Suppressor macrophage treated with lipopolysaccharide for 1 hour (primary cell): ENCODE data around the gene FKBP4.

Source experiments
- DNase-seq, 3 donors: peaks; one replicate each; pipeline ENCODE4 v3.0.0-alpha.2; 2020 to 2022

The FKBP4 gene

DNA sequence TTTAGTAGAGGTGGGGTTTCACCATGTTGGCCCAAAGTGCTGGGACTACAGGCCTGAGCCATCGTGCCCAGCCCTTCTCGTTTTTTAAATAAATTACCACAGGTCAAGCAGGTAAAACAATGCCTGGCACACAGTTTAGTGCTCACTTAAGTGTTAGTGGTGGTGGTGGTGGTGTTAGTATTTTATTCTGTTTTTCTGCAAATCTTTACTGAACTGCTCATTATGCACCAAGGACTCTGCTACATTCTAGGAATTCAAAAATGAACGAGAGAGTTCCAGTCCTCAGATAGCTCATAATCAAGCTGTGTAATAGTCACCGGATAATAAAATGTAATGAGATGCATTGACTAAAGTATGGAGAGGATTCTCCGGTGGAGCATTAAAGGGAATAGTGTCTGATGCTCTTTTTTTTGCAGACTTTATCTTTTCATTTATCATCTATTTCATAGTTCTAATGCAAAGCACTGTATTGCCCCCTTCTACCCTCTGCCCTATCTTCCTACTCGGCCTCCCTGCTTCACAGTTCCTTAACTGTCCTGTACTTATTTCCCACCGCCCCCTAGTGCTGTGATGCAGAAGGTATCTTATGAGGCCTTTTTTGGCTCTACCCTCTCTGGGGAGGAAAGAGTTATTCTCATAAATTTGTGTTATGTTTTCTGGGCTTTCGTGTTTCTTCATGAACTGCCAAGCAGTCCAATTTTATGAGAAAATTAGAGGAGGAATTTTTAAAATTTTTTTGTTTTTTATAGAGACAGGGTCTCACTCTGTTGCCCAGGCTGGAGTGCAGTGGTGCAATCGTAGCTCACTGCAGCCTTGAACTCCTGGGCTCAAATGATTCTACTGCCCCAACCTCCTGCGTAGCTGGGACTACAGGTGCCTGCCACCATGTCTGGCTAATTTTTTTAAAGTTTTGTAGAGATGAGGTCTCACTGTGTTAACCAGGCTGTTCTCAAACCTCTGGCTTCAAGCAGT lies 18.7 kb downstream of the FKBP4 start:
- DNase-seq = peak; percentile 75 to 80 (median 79)

DNA sequence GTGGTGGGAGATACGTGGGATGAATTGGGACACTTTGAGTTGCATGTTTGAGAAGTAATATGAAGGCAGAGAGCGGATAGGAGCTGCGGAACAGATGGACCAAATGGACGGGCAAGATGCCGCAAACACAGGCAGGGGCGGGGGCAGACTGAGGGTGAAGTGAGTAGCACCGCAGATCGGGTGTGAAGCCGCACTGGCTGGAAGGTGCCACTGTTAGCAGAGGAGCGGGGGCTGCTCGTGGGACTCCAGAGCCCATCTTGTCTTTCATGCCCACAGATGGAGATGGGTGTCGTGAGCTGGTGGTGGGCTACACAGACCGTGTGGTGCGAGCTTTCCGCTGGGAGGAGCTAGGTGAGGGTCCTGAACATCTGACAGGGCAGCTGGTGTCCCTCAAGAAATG lies 25.0 kb downstream of the FKBP4 start:
- no peak for DNase-seq

DNA sequence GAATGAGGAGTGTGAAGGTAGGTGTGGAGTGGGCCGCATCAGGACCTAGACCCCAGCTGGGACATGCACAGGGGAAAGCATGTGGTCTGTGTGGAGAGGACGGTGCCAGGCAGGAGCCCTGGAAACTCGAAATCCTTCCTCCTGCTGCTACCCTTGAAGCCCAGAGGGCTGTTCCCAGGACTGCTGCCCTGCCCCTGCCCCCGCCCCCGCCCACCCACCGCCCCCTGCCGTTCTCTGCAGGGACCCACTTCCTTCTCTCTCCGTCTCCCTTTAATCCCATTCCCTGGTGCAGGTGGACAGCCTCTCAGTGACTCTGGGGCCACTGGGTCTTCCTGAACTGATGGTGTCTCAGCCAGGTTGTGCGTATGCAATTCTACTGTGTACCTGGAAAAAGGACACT lies 25.7 kb downstream of the FKBP4 start:
- DNase-seq = no peak

DNA sequence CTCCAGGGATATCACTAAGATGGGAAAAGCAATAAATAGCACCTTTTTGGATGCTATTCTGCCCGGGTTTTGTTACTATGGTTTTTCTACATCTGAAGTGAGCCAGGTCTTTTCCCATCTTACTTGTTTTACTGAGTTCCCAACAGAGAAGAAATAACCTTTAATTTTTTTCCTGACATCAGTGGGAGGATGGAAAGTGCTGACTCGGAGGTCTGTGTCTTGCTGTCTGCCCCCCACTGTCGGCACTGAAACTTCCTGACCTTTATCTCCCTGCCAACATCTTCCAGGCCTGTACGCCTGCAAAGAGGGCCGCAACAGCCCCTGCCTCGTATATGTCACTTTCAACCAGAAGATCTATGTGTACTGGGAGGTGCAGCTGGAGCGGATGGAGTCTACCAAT lies 28.7 kb downstream of the FKBP4 start:
- no peak for DNase-seq

DNA sequence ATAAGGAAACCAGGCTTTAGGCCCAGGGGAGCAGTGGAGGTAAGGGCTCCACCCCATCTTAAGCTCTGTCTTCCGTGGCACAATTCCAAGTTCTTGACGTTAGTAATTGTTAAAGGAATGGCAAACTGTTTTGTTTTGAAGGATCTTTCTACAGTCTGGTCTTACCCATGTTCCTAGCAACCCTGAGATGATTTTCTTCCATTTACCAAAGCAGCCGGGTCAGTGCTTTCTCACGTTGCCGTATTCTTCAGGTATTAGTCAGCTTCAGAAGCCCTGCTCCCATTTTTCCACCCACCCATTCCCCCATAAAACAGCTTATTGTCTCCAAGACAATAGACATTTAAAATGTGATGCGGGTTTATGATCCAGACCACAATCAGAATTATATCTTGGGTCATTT lies 29.8 kb downstream of the FKBP4 start:
- DNase-seq = no peak

DNA sequence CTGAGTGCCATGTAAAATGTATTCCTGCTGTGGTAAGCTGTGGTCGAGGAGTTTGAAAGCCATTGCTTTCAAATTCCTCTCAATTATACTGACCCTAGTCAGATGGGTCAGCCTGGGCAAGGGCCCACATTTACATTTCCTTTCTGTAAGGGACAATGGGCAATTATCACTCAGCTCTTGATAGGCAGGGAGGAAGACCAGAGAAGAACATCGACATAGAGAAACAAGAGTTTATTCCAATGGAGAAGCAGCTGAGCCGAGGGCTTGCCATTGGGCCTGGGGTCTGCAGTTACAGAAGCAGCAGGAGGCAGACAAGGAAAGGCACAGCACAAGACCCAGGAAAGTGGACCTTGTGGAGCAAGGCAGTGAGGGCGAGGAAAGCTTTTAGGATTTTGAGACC lies 30.4 kb downstream of the FKBP4 start:
- no peak for DNase-seq

DNA sequence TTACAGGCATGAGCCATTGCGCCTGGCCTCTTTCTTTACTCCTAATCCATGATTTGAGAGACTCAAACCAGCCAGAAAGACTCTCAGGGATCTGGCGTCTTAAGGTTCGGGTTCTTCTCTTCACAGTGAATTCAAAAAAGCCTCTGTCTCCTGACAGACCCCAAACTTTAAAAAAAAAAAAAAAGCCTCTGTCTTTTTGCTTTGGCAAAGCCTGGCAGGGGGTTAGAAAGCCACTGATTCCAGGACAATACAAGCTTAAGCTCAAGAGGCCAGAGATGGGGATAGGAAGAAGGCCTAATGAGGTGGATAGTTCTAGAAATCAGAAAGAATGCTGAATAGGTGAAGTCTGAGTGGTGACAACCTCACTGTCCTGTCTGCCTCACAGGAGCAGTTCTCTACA lies 31.3 kb downstream of the FKBP4 start:
- no peak for DNase-seq

DNA sequence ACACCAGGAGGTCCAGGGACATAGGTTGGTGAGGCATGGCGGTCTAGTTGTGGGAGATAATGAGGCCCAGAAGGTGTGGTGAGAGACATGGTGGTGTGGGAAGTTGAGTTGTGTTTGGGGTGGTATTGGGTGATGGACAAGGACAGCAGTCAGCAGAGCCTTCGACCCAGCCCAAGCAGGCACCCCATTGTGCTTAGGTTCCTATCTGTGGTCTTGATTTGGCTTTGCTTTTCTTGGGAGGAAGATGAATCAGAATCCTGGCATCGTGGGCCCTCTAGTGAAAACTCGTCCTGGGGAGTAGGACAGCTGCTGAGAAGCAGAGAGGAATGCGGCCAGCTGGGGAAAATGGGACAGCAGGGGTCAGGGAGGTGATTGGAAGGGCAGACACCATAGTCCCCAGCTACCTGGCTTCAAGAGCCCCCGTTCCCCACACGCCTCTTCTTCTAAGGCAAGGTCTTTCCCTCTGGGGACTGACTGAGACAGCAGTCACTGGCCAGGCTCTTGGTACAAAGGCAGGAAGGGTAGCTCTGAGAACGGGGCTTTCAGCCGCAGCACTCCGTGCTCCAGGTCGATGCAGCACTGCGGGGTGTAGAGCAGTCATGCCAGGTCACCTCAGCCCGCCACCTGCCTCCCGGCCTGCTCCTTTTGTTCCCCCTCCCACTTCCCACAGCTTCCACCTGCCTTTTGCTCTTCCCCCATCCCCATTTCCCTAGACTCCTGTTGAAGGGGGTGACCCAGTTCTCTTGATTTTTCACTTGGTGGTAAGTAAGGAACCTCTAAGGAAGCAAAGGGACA lies 32.1 kb downstream of the FKBP4 start:
- no peak for DNase-seq

DNA sequence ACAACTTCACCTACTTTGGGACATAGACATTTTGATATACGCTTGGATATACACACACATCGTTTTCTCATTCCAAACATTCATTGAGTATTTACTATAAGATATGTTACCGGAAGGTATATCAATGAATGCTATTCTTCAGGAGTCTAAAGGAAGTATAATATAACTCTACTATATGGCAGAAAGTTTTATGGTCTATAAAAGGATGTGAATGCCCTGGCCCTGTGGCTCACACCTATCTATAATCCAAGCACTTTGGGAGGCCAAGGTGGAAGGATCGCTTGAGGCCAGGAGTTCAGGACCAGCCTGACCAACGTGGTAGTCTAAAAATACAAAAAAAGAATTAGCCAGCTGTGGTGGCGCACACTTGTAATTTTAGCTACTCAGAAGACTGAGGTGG lies 34.5 kb downstream of the FKBP4 start:
- no peak for DNase-seq

DNA sequence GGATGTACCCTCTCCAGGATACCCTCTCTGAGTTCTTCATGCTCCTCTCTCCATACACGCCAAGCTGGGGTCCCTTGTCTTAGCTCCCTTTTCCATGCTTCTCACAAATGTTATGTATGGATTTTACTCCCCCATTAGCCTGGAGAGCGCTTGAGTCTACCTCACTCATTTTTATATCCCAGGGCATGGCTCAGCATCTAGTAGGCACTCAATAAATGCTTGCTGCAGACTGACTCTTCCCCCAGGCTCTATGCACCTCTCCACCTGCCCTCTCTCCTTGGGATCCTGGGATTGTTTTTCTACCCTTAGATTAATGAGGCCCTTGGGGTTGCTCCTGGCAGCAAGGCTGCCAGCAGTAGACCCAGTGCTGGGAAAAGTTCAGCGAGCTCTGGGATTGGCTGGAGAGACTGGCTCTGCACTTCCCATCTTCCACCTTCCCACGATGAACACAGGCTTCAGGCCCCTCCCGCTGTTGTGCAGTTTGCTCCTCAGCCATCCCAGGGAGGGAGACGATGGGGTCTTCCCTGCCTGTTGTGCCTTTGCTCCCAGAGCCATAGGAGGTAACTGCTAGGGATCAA lies 37.9 kb downstream of the FKBP4 start:
- no peak for DNase-seq

DNA sequence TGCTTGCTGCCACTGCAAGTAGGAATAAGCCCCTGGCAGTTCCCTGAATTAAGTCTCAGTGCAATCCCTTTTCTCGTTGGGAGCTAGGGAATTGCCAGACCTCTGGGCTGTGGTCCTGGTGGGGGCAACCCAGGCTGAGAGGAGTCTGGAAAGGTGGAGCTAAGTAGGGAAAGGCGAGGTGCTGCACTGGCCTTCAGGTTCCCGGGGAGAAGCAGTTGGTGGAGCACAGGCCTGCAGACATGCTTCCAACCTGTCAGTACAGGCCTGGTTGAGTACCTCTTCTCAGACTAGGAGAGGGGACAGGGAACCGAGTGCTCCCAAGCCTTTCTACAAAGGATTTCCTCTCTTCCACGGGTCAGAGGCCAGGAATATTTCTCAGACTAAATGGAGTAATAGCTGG lies 38.6 kb downstream of the FKBP4 start:
- DNase-seq = no peak

DNA sequence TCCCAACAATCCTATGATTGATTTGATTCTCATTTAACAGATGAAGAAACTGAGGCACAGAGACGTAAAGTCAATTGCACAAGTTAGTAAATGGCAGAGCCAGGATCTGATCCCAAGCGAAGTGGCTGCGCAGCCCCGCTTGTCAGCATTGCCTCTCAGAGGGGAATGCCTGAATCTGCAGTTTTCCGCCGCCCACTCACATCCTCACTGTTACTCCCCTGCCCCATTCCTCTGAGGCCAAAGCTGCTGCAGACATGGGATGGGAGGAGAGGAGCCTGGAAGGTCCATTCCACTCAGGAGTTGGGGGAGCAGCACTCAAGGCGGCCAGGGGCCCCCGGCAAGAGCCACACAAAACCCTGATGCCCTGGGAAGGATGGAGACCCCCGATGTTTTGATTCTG lies 39.0 kb downstream of the FKBP4 start:
- peak in 1 of 3 donors; percentile 17 for DNase-seq

DNA sequence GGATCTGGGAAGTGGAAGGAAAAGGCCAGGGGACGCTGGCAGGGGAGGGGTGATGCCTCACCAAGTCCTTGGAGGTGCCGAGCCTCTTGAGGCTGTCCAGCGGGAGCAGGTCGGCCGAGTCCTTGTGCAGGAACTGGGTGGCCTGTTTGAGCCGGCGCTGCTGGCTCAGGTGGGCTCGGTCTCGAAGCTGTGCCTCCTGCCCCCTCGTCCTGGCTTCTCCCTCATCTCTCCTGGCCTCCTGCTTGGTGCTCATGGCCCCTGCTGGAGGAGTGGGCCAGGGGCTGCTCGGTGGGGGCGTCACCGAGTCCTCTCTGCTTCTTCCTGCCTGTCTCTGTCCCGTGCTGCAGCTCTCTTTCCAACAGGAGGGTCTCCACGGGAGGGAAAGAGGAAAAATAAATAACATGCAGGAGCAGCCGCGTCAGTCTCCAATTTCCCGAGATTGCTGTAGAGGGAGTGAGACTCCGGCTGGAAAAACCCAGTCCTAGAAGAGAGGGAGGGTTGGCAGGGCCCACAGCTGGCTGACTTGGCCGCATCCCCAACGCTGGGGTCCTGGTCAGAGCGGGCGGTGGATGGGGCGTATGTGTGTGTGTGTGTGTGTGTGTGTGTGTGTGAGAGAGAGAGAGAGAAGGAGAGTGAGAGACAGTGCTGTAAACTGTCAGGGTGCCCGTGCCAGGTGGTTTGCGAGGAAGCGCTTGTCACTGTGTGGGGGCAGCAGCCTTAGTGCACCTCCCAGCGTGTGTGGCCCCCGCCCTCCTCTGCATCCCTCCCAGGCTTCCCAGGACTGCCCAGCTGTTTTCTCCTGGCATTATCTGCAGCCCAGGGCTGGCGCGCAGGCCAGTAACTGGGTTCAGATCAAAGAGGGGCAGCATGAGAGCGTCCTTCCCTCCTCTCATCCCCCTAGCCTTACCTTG lies 40.1 kb downstream of the FKBP4 start, which contains the start of gene NRIP2:
TSS of gene NRIP2 (minus strand) at position 455 of the 911 bp plus-strand sequence. CDS start at position 403, 52 bp downstream.
- no peak for DNase-seq

DNA sequence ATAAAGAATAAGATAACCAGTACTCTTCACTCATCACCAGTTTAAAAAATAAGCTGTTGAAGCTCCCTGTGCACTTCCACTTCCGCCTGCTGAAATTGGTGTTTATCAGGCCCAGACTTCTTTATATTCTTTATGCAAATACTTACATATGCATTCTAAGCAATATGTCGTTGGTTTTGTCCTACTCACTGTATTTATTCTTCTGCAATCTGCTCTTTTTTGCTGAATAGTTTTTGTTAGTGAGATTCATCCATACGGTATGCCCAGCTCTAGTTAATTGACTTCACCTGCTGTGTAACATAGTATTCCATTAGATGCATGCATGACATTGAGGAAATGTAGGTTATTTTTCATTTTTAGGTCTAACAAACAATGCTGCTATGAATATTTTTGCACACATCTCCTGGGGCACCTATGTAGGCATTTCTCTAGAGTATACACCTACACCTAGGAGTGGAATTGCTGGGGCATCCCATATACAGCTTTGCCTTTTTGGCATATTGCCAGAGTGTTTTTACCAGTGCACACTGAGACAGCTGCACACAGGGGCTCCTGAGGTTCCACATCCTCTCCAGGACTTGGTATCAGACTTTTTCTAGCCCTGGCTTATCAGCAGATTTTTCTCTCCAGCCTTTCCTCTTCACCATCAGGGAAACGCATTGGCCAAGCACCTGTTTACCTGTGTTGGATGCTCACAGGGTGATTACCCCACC lies 41.1 kb downstream of the FKBP4 start:
- no peak for DNase-seq

DNA sequence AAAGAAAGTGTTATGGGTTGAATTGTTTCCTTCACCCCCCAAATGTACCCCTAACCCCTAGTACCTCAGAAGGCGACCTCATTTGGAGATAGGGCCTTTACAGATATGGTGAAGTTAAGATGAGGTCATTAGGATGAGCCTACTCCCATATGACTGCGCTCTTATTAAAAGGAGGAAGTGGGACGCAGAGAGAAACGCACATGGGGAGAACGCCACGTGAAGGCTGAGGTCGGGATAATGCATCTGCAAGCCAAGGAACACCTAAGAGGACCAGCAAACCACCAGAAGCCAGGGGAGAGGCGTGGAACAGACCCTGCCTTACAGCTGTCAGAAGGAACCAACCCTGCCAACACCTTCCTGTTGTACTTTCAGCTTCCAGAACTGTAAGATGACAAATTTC lies 41.8 kb downstream of the FKBP4 start:
- DNase-seq = peak; percentile 61 to 63 (median 63)

DNA sequence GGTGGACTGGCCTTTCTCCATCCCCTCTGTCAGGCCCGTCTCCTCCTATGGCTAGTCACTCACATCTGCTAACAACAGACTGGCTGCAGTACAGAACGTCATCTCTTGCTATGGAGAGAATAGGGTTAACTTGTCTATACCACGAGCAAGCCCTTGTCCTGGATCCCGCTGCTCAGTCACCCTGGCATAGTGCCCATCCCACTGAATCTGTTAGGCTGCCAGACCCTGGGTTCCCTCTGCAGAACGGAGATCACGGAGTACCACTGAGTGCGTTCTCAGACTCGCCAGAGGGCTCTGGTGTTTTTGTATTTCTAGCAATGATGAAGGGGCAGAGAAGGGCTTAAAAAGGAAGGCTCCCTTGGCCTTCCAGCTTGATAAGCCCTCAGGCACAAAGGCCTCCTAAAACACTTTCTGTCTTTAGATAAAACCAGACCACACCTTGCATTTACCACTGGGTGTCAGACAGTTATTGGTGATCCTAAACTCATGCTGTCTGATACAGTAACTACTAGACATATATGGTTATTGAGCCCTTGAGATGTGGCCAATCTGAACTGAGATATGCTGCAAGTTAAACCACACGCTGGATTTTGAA lies 46.4 kb downstream of the FKBP4 start:
- DNase-seq = no peak

DNA sequence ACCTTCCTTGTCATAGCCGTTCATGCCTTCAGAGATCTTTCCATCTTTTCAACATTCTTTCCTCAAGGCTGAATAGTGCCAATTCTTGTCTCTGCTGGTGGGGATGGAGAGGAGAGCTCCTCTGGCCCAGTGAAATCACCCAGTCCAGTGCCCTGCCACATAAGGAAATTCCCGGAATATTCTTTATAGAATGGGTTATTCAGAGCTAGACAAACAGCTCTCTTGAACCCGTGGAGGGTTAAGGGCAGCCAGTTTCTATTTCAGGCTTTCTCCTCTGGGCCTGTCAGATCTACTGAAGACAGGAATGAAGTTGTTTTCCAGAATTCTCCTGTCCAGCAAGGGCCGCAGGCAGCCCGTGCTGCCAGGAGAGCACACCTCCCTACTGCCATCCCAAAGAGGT lies 48.2 kb downstream of the FKBP4 start:
- no peak for DNase-seq

DNA sequence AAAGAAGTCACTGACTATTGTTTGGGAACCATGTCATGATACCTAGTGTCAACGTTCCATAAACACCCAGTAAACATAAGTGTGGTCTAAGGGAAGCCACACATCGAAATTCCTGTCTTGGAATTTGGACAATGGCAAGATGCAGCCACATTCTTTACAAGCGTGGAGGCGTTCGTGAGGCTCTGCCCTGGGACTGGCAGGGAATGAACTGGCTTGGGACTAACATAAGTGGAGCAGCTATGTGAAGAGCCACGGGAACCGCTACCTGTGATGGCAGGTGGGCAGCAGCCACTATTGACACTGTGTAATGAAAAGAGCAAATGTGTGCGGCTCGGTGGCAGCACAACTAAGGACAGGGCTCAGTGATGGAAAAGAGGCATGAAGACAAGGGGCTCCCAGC lies 50.0 kb downstream of the FKBP4 start:
- no peak for DNase-seq

DNA sequence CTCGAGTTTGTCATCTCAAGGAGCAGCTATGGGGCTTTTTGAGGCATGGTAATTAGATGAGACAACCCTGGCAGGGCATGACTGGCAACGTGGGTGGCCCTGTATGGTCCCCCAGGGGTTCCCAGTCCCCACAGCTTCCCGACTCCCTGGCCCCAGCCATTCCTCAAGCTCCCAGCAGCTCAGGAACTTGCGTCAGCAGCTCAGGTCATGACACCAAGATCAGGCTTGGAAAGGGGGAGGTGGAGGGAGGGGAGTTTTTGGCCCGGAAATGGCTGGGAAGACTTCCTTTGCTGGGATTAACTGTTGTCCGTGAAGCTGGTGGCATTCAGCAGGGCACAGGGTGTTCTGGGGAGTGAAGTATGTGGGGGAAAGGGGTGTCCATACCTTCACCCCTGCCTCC lies 50.5 kb downstream of the FKBP4 start:
- peak in 2 of 3 donors; percentile 18 to 22 for DNase-seq

DNA sequence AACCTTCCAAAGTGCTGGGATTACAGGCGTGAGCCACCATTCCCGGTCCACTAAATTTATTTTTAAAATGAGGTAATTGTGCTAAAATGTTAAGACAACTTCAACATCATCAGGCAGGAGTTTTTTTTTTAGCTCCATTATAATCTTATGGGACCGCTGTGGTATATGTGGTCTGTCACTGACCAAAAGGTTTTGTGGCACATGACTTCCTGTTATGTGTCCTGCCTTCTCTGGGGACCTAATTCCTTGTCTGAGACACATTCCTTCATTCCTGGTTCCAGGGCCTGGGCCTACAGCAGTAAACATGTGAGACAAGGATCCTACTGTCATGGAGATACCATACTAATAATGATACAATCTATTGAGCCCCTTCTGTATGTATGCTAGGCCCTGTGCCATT lies 57.2 kb downstream of the FKBP4 start:
- no peak for DNase-seq

DNA sequence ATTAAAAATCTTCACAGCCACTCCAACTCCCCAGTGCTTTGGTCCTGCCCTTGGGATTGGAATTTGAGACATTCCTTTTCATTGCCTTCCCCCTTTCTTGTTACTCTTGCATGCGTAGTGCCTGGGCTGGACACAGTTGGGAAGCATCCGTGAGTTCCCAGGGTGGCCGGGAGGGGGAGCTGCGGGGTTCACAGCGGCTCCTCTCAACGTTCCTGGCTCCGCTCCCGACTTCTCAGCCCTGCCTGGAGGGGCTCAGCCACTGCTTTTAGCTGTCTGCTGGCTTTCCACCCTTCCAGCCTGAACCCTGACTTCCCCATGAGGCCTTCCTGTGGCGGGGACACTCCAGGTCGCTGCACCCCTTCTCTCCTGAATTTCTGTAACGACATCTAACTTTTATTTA lies 58.9 kb downstream of the FKBP4 start:
- peak; percentile 63 to 80 (median 72) for DNase-seq
